Smooth muscle cell (in vitro differentiated cells): Measurements from ENCODE around the gene R3HDM4. TPM values are rescaled to one million over a fixed set of nuclear protein-coding genes. Genes with fewer than 3 reads are reported as not detected.

Experiments
- DNase-seq: peaks from one replicate; lab custom pipeline; 2025; ENCODE audit not compliant: unreplicated experiment; lab: John Stamatoyannopoulos, UW
- H2AFZ ChIP-seq: fragments of 200-600 bp; sonication (generic); 2 replicates; pipeline ENCODE4 v1.6.0; 2016; ENCODE audit warnings: antibody characterized with exemption, low read depth, mild to moderate bottlenecking
- H3F3A ChIP-seq: fragments of 200-600 bp; sonication (generic); 2 replicates; pipeline ENCODE4 v1.6.0; 2017; ENCODE audit warnings: antibody characterized with exemption, low read depth
- H3K27ac ChIP-seq: fragments of 200-600 bp; sonication (generic); 2 replicates; pipeline ENCODE4 v1.5.1; 2016; ENCODE audit warnings: low read depth, mild to moderate bottlenecking
- H3K27me3 ChIP-seq: fragments of 200-600 bp; sonication (generic); 2 replicates; pipeline ENCODE4 v1.6.1; 2016; ENCODE audit warnings: low read depth, mild to moderate bottlenecking
- H3K36me3 ChIP-seq: fragments of 200-600 bp; sonication (generic); 2 replicates; pipeline ENCODE4 v1.5.1; 2016; ENCODE audit warnings: low read depth
- H3K4me1 ChIP-seq: fragments of 200-600 bp; sonication (generic); 2 replicates; pipeline ENCODE4 v1.5.1; 2016; ENCODE audit warnings: low read depth
- H3K4me2 ChIP-seq: fragments of 200-600 bp; sonication (generic); 2 replicates; pipeline ENCODE4 v1.6.0; 2016; ENCODE audit warnings: mild to moderate bottlenecking
- H3K4me3 ChIP-seq: fragments of 200-600 bp; sonication (generic); 2 replicates; pipeline ENCODE4 v1.5.1; 2016; ENCODE audit warnings: mild to moderate bottlenecking
- H3K79me2 ChIP-seq: fragments of 200-600 bp; sonication (generic); 2 replicates; pipeline ENCODE4 v1.6.0; 2016; ENCODE audit warnings: low read depth, mild to moderate bottlenecking
- H3K9ac ChIP-seq: fragments of 200-600 bp; sonication (generic); 2 replicates; pipeline ENCODE4 v1.6.0; 2016; ENCODE audit warnings: low read depth
- H3K9me3 ChIP-seq: fragments of 200-600 bp; sonication (generic); replicated peaks from 2 replicates; pipeline ENCODE4 v1.5.1; 2016; ENCODE audit warnings: low read depth
- H4K20me1 ChIP-seq: fragments of 200-600 bp; sonication (generic); 2 replicates; pipeline ENCODE4 v1.6.0; 2016; ENCODE audit warnings: low read depth
- WGBS: methylation state at CpG from one replicate; pipeline ENCODE4 v1.1.7; 2016; ENCODE audit warnings: low lambda C conversion rate; 5-methylcytosine and 5-hydroxymethylcytosine counted together
- polyA plus RNA-seq: library from polyadenylated mRNA; unstranded; fragments of >200 nt; fragmentation: Nextera tagmentation; extraction: Ambion mirVana; gene quantifications from 2 replicates; pipeline ENCODE4 v1.2.1, GENCODE V29; 2016
- total RNA-seq: library from RNA; depleted of rRNA; stranded (reverse); fragments of >200 nt; gene quantifications from 2 replicates; pipeline ENCODE4 v1.2.3, GENCODE V29; 2014
- TF ChIP-seq, protein P1 (sequence below): fragments of 200-600 bp; sonication (generic); IDR thresholded peaks from 2 replicates; pipeline ENCODE4 v1.5.1; 2017; ENCODE audit warnings: borderline replicate concordance, mild to moderate bottlenecking, antibody characterized with exemption; ENCODE audit not compliant: insufficient read depth, poor library complexity, severe bottlenecking

The R3HDM4 gene
- total and polyA plus RNA-seq, 2 experiments from 2014 or later, result 42.3 to 69.4 TPM

DNA sequence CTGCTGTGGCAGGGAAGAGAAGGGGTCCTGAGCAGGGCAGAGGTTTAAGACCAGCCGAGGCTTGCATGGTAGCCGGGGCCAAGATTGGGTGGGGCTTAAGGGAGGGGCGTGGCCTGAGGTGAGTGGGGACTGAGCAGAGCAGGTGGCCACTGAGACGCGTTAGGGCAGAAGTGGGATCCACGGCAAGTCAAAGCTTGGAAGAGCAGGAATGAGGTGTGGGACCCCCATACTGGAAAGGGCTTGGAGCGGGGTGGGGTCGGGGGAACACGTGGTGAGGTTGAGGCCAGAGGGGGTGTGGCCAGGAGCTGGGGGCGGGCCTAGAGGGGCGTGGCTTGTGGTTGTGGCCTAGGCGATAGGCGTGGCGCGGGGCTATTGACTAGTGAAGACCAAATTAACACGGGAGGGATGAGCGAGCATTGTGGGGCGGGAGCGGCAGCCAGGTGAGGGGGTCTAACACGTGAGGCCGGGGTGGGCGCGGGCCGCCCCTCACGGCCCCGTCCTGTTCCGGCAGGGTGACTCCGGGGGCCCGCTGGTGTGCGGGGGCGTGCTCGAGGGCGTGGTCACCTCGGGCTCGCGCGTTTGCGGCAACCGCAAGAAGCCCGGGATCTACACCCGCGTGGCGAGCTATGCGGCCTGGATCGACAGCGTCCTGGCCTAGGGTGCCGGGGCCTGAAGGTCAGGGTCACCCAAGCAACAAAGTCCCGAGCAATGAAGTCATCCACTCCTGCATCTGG is 50.3 kb downstream of the R3HDM4 start:
- H3K4me1 ChIP-seq, result no peaks in the 10 kb centered on the region
- H3K79me2 ChIP-seq, result no peaks in the 10 kb centered on the region
- H2AFZ ChIP-seq, result no peak overlapping the region
- 15% methylated on average over 19 of the region's 48 CpGs for WGBS
- no peak overlapping the region for H3K4me3 ChIP-seq
- H3K27ac ChIP-seq, result no peak overlapping the region
- H3K9ac ChIP-seq, result no peak overlapping the region
- no peaks in the 10 kb centered on the region for H3K36me3 ChIP-seq
- no peaks in the 10 kb centered on the region for H3K9me3 ChIP-seq
- H4K20me1 ChIP-seq, result no peaks in the 10 kb centered on the region
- no peak for DNase-seq
- H3F3A ChIP-seq, result no peaks in the 10 kb centered on the region
- no peak overlapping the region for H3K4me2 ChIP-seq
- TF ChIP-seq, protein P1, sequence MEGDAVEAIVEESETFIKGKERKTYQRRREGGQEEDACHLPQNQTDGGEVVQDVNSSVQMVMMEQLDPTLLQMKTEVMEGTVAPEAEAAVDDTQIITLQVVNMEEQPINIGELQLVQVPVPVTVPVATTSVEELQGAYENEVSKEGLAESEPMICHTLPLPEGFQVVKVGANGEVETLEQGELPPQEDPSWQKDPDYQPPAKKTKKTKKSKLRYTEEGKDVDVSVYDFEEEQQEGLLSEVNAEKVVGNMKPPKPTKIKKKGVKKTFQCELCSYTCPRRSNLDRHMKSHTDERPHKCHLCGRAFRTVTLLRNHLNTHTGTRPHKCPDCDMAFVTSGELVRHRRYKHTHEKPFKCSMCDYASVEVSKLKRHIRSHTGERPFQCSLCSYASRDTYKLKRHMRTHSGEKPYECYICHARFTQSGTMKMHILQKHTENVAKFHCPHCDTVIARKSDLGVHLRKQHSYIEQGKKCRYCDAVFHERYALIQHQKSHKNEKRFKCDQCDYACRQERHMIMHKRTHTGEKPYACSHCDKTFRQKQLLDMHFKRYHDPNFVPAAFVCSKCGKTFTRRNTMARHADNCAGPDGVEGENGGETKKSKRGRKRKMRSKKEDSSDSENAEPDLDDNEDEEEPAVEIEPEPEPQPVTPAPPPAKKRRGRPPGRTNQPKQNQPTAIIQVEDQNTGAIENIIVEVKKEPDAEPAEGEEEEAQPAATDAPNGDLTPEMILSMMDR, result no peak
- H3K27me3 ChIP-seq, result peaks cover 33% of the 10 kb centered on the region

DNA sequence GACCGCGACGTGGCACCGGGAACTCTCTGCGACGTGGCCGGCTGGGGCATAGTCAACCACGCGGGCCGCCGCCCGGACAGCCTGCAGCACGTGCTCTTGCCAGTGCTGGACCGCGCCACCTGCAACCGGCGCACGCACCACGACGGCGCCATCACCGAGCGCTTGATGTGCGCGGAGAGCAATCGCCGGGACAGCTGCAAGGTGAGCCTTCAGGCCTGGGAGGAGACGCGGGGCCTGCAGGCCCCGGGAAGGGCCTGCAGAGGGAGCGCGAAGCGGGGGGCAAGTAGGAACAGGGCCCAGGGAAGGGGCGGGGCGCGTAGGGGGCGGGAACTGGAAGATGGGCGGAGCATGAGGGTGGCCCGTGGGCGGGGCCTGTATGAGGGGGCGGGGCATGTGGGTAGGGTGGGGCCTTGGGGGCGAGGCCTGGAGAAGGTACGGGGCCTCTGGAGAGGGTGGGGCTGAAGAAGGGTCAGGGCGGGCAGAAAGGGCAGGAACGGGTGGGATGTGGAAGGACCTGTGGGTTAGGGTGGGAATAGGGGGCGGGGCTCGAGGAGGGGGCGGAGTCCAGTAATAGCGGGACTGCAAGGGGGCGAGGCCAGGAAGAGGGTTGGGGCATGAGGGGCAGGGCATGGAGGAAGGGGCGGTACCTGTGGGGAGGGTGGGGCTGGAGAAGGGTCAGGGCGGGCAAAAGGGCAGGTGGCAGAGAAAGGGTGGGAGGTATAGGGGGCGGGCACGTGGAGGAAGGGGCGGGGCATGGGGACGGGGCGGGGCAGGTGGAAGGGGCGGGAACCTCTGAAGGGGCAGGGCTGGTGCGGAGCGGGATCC is 51.1 kb downstream of the R3HDM4 start:
- Histone ChIP-seq H3K79me2 (no peaks in the 10 kb centered on the region), H3K9ac (no peak overlapping the region), H3K27me3 (peaks cover 33% of the 10 kb centered on the region), H4K20me1 (no peaks in the 10 kb centered on the region), H3K4me2 (no peak overlapping the region), H3K4me3 (no peak overlapping the region), H3F3A (no peaks in the 10 kb centered on the region), H2AFZ (no peak overlapping the region), H3K9me3 (no peaks in the 10 kb centered on the region), H3K36me3 (no peaks in the 10 kb centered on the region), H3K27ac (no peak overlapping the region), H3K4me1 (no peaks in the 10 kb centered on the region)
- TF ChIP-seq, protein P1, result no peak
- 7% methylated on average over 34 of the region's 60 CpGs for WGBS
- DNase-seq, result no peak

DNA sequence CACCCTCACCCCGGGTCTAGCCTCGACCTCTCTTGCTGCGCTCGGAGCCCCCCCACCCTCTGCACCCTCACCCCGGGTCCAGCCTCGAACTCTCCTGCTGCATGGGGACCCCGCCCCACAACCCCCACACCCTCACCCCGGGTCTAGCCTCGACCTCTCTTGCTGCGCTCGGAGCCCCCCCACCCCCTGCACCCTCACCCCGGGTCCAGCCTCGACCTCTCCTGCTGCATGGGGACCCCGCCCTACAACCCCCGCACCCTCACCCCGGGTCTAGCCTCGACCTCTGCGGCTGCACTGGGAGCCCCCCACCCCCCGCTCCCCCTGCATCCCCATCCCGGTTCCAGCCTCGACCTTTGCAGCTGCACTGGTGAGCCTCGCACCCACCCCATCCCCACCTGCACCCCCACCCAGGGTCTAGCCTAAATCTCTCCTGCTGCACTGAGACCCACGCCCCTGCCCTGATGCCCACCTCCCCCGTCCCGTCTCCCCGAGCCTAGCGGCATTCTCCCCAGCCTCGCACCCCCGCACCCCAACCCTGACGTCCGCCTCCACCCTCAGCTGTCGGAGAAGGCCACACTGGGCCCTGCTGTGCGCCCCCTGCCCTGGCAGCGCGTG is 51.8 kb downstream of the R3HDM4 start:
- H4K20me1 ChIP-seq, result no peaks in the 10 kb centered on the region
- H3K4me3 ChIP-seq, result no peak overlapping the region
- no peak overlapping the region for H3K4me2 ChIP-seq

More for the DNA sequence above, 51.8 kb downstream of the R3HDM4 start:
- no peak overlapping the region for H3K27ac ChIP-seq
- DNase-seq, result no peak
- H3K27me3 ChIP-seq, result peaks cover 33% of the 10 kb centered on the region
- TF ChIP-seq, protein P1, result no peak
- H3K79me2 ChIP-seq, result no peaks in the 10 kb centered on the region
- no peaks in the 10 kb centered on the region for H3K4me1 ChIP-seq
- no peak overlapping the region for H2AFZ ChIP-seq
- H3K36me3 ChIP-seq, result no peaks in the 10 kb centered on the region
- H3F3A ChIP-seq, result no peaks in the 10 kb centered on the region
- H3K9me3 ChIP-seq, result no peaks in the 10 kb centered on the region
- no peak overlapping the region for H3K9ac ChIP-seq
- WGBS, result no CpG with 5 or more reads among the region's 35 CpGs
